K562 treated with DMSO at 1 percent for 48 hours (cell line): Measurements from ENCODE around the gene ATG2B. TPM values are rescaled to one million over a fixed set of nuclear protein-coding genes. Genes with fewer than 3 reads are reported as not detected.

ENCODE experiments used
- total RNA-seq: library from RNA; unstranded; fragments of 300-600 nt; gene quantifications from 2 replicates; pipeline ENCODE4 v1.2.3, GENCODE V29; 2022; ENCODE audit warnings: low replicate concordance; ENCODE audit errors: extremely low read depth

The ATG2B gene, protein sequence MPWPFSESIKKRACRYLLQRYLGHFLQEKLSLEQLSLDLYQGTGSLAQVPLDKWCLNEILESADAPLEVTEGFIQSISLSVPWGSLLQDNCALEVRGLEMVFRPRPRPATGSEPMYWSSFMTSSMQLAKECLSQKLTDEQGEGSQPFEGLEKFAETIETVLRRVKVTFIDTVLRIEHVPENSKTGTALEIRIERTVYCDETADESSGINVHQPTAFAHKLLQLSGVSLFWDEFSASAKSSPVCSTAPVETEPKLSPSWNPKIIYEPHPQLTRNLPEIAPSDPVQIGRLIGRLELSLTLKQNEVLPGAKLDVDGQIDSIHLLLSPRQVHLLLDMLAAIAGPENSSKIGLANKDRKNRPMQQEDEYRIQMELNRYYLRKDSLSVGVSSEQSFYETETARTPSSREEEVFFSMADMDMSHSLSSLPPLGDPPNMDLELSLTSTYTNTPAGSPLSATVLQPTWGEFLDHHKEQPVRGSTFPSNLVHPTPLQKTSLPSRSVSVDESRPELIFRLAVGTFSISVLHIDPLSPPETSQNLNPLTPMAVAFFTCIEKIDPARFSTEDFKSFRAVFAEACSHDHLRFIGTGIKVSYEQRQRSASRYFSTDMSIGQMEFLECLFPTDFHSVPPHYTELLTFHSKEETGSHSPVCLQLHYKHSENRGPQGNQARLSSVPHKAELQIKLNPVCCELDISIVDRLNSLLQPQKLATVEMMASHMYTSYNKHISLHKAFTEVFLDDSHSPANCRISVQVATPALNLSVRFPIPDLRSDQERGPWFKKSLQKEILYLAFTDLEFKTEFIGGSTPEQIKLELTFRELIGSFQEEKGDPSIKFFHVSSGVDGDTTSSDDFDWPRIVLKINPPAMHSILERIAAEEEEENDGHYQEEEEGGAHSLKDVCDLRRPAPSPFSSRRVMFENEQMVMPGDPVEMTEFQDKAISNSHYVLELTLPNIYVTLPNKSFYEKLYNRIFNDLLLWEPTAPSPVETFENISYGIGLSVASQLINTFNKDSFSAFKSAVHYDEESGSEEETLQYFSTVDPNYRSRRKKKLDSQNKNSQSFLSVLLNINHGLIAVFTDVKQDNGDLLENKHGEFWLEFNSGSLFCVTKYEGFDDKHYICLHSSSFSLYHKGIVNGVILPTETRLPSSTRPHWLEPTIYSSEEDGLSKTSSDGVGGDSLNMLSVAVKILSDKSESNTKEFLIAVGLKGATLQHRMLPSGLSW (N-terminal part only)
- not detected in 2 replicates for total RNA-seq

DNA sequence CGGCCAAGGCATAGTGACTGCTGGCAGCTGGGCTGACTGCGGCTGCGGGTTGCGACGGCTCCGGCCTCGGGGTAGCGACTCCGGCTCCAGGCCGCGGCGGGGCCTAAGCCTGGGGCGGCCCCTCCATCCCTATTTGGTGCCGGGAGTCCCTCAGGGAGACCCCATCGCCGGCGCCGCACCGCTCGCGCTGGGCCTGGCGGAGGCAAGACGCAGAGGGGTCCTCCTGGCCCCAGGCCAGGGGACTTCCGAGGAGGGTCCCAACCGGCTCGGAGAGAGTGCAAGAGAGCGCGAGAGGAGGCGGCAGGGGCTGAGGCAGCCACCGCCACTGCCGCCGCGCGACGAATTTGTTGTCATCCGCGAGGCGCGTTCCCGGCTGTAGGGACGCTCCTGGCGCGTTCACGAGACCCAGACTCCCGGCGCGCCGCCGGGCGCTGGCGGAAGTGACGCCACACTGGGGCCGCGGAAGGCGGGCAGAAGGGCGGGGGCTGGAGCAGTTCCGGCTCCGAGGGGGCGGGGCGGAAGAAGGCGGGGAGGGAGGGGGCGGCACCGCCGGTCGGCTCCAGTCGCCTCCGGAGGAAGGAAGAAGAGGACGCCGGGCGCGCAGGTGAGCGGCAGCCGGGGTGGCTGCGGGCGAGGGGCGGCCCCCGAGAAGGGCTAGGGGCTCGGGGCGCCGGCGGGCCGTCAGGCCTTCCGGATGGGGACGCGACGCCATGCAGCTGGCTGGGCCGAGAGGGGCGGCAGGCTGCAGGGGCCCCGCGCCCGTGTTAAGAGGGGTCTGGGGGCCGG lies at the start of gene ATG2B, which contains the start of gene GSKIP:
Gene ATG2B (minus strand): TSS at position 377 of the 786 bp plus-strand sequence. CDS start 365 bp downstream, at position 12.
Gene GSKIP (plus strand): TSS at position 562 of the 786 bp plus-strand sequence. CDS start 18,722 bp downstream, outside the sequence.

DNA sequence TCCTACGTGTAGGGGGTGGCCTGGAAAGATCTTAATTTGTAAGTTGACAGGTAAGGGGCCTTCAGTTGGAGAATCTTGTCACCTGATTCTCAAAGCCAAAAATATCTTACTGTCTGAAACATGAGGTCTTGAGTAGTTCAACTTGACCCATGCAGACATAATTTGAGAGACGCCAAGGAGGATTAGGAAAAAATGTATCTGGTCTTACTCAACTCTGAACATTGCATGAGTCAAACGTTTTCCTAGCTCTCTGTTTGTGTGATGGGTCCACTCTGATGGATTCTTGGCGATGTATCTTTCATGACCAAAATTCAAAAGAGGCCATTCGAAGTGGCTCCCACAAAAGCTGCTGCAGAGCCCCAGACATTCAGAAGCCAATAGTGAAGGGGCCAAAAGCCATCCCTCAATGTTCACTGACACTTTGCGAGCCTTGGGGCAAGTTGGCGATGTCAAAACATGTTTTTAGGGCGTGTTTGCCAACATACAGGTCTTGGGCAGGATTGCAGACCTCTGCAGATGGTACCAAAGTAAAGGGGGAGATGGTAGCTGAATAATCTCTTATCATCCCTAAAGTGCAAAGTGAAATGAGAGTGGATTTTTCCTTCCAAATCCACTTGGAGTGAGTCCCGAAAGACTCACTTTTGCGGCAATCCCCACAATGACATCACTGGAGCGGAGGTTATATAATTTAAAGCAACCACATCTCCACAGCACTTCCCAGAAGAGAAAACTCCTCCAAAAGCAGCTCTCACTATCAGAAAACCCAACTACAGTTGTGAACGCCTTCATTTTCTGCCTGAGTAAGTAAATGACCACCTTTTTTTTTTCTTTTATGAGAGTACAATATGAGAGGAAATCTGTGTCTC lies 107.4 kb downstream of the ATG2B start, which contains the start of gene BDKRB1:
Gene BDKRB1 (plus strand): TSS at position 710 of the 866 bp plus-strand sequence. CDS start 7,473 bp downstream, outside the sequence.

Other genes with a start within 250 kb of the ATG2B start
- not detected in 2 replicates for gene BDKRB2, start 158.5 kb downstream of the ATG2B start, total RNA-seq
- not detected in 2 replicates for gene BDKRB1, start 107.1 kb downstream of the ATG2B start, total RNA-seq
- gene GSKIP, start 185 bp upstream of the ATG2B start, total RNA-seq = not detected in 2 replicates
- gene AK7, start 28.8 kb upstream of the ATG2B start, total RNA-seq = not detected in 2 replicates
- gene PAPOLA, start 139.0 kb upstream of the ATG2B start, total RNA-seq = not detected in 2 replicates